Mesenchymal stem cell (in vitro differentiated cells and primary cell): ENCODE measurements around the gene CNN3.

Experiments
- DNase-seq: peaks from one replicate; pipeline ENCODE4 v3.0.0-alpha.2; 2013
- H2AFZ ChIP-seq: one replicate; pipeline ENCODE4 v1.6.1; 2013; ENCODE audit warnings: low read depth, mild to moderate bottlenecking, control low read depth, inconsistent platforms, low read length, moderate library complexity
- H2AK5ac ChIP-seq: 2 replicates; pipeline ENCODE4 v1.6.1; 2013; ENCODE audit warnings: low read length, moderate library complexity, mild to moderate bottlenecking, inconsistent platforms; ENCODE audit not compliant: severe bottlenecking
- H2BK120ac ChIP-seq: one replicate; pipeline ENCODE4 v1.6.1; 2013; ENCODE audit warnings: low read depth, mild to moderate bottlenecking, inconsistent platforms, low read length, moderate library complexity
- H2BK12ac ChIP-seq, 2 experiments: one replicate each; pipeline ENCODE4 v1.6.1; 2013; ENCODE audit warnings: inconsistent platforms in 2 of 2, low read length in 2 of 2, mild to moderate bottlenecking in 2 of 2, moderate library complexity in 2 of 2, control low read depth in 1 of 2
- H2BK15ac ChIP-seq: one replicate; pipeline ENCODE4 v1.6.1; 2013; ENCODE audit warnings: mild to moderate bottlenecking, low read depth, inconsistent platforms; ENCODE audit not compliant: poor library complexity, severe bottlenecking
- H2BK5ac ChIP-seq: 2 replicates; pipeline ENCODE4 v1.6.1; 2013; ENCODE audit warnings: low read depth, mild to moderate bottlenecking, low read length, control low read depth, inconsistent platforms; ENCODE audit not compliant: poor library complexity, severe bottlenecking
- H3K14ac ChIP-seq, 2 experiments: one replicate each; pipeline ENCODE4 v1.6.1; 2013; ENCODE audit warnings: inconsistent platforms in 2 of 2, low read length in 2 of 2, control low read depth in 1 of 2, mild to moderate bottlenecking in 1 of 2, moderate library complexity in 1 of 2
- H3K18ac ChIP-seq, 2 experiments: one replicate each; pipeline ENCODE4 v1.6.1; 2013; ENCODE audit warnings: inconsistent platforms in 2 of 2, low read length in 2 of 2, control low read depth in 1 of 2, low read depth in 1 of 2, mild to moderate bottlenecking in 1 of 2
- H3K23ac ChIP-seq, 2 experiments: one replicate each; pipeline ENCODE4 v1.6.1; 2013; ENCODE audit warnings: inconsistent platforms in 2 of 2, low read length in 2 of 2, mild to moderate bottlenecking in 2 of 2, moderate library complexity in 2 of 2, control low read depth in 1 of 2
- H3K27ac ChIP-seq: 2 replicates; pipeline ENCODE4 v1.5.1; 2013; ENCODE audit warnings: mild to moderate bottlenecking, moderate library complexity, low read length, control low read depth, inconsistent platforms; ENCODE audit not compliant: poor library complexity, severe bottlenecking
- H3K27me3 ChIP-seq, 2 experiments: 2 replicates each; pipeline versions ENCODE4 v1.6.1 to v1.7.0; 2013; ENCODE audit warnings: low read length in 2 of 2, mild to moderate bottlenecking in 2 of 2, moderate library complexity in 2 of 2, control low read depth in 1 of 2, inconsistent platforms in 1 of 2; ENCODE audit not compliant: control insufficient read depth in 1 of 2, insufficient read depth in 1 of 2
- H3K36me3 ChIP-seq, 2 experiments: 2 replicates each; pipeline versions ENCODE4 v1.6.1 to v1.7.0; 2013; ENCODE audit warnings: low read length in 2 of 2, control low read depth in 1 of 2, inconsistent platforms in 1 of 2, low read depth in 1 of 2, mild to moderate bottlenecking in 1 of 2; ENCODE audit not compliant: insufficient read depth in 2 of 2, control insufficient read depth in 1 of 2
- H3K4ac ChIP-seq, 2 experiments: one replicate each; pipeline ENCODE4 v1.6.1; 2013; ENCODE audit warnings: inconsistent platforms in 2 of 2, low read length in 2 of 2, mild to moderate bottlenecking in 2 of 2, moderate library complexity in 2 of 2, control low read depth in 1 of 2, low read depth in 1 of 2
- H3K4me1 ChIP-seq: 2 replicates; pipeline ENCODE4 v1.6.1; 2013; ENCODE audit warnings: low read depth, low read length, control low read depth; ENCODE audit not compliant: control insufficient read depth, insufficient read depth
- H3K4me2 ChIP-seq: 2 replicates; pipeline ENCODE4 v1.6.1; 2013; ENCODE audit warnings: low read length, mild to moderate bottlenecking, inconsistent platforms; ENCODE audit not compliant: poor library complexity, severe bottlenecking
- H3K4me3 ChIP-seq, 2 experiments: 2 replicates each; pipeline versions ENCODE4 v1.5.1 to v1.7.0; 2013; ENCODE audit warnings: low read length in 2 of 2, mild to moderate bottlenecking in 2 of 2, control low read depth in 1 of 2, low read depth in 1 of 2; ENCODE audit not compliant: insufficient read depth in 1 of 2
- H3K79me1 ChIP-seq: replicated peaks from 2 replicates; pipeline ENCODE4 v1.6.1; 2013; ENCODE audit warnings: mild to moderate bottlenecking, control low read depth, low read length, inconsistent platforms; ENCODE audit not compliant: poor library complexity, severe bottlenecking
- H3K9ac ChIP-seq: 2 replicates; pipeline ENCODE4 v1.7.0; 2013; ENCODE audit warnings: mild to moderate bottlenecking, low read length, moderate library complexity
- H3K9me3 ChIP-seq: 2 replicates; pipeline ENCODE4 v1.7.0; 2013; ENCODE audit warnings: mild to moderate bottlenecking, low read length; ENCODE audit not compliant: control insufficient read depth
- H4K8ac ChIP-seq: one replicate; pipeline ENCODE4 v1.6.1; 2013; ENCODE audit warnings: inconsistent platforms, mild to moderate bottlenecking, low read length, moderate library complexity
- H4K91ac ChIP-seq: one replicate; pipeline ENCODE4 v1.6.1; 2013; ENCODE audit warnings: mild to moderate bottlenecking, low read length, inconsistent platforms
- WGBS: methylation state at CpG from one replicate; pipeline ENCODE4 v1.1.7; 2013; ENCODE audit warnings: mixed read lengths; 5-methylcytosine and 5-hydroxymethylcytosine counted together

The CNN3 gene

DNA sequence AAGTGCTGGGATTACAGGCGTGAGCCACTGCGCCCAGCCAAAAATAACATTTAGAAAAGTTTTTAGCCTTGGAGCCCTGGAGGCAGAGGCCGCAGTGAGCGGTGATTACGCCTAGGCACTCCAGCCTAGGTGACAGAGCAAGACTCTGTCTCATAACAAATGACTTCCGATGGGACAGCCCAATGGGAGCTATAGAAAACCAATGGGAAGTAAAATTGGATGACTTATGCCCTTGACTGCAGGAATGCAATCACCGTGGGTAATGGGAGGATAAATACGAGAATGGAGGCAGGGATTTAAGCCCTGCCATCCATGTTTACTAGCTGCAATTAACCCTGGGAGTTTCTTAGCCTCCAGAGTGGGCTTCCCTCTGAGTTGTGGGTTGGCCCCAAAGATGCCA lies 37.0 kb upstream of the CNN3 start:
- WGBS = 83% methylated on average over 8 of the region's 8 CpGs
- H4K8ac ChIP-seq = no peak overlapping the region
- H4K91ac ChIP-seq = no peak overlapping the region

GRCh38 chr1:94962409-94963265 lies 35.7 kb upstream of the CNN3 start:
- Histone ChIP-seq H3K4ac (no peak overlapping the region), H4K91ac (no peak overlapping the region), H2BK120ac (no peak overlapping the region), H2BK12ac (no peak overlapping the region), H3K4me2 (no peak overlapping the region), H3K4me3 (peak overlapping the region in 1 of 2 experiments; percentile 75), H3K27me3 (no peaks in the 10 kb centered on the region), H2AK5ac (no peak overlapping the region), H2BK5ac (no peak overlapping the region), H3K9me3 (no peaks in the 10 kb centered on the region), H2AFZ (no peak overlapping the region), H4K8ac (peak overlapping the region; percentile 78), H3K9ac (peak overlapping the region; percentile 90), H3K14ac (no peak overlapping the region), H3K79me1 (no peaks in the 10 kb centered on the region), H3K23ac (no peak overlapping the region), H2BK15ac (no peak overlapping the region), H3K27ac (no peak overlapping the region), H3K36me3 (no peaks in the 10 kb centered on the region), H3K18ac (no peak overlapping the region), H3K4me1 (no peaks in the 10 kb centered on the region)
- DNase-seq = peak; percentile 62
- WGBS = 74% methylated on average over 9 of the region's 10 CpGs

More for the DNA sequence above, 37.0 kb upstream of the CNN3 start:
- Histone ChIP-seq H3K36me3 (no peaks in the 10 kb centered on the region), H3K4me2 (no peak overlapping the region), H3K27me3 (no peaks in the 10 kb centered on the region), H3K14ac (no peak overlapping the region), H2BK15ac (no peak overlapping the region), H3K79me1 (no peaks in the 10 kb centered on the region), H3K4me1 (no peaks in the 10 kb centered on the region), H2BK120ac (no peak overlapping the region), H3K4me3 (no peak overlapping the region), H2AK5ac (no peak overlapping the region), H3K27ac (no peak overlapping the region), H3K9ac (no peak overlapping the region), H3K18ac (no peak overlapping the region), H3K9me3 (no peaks in the 10 kb centered on the region), H2AFZ (no peak overlapping the region), H3K23ac (no peak overlapping the region), H2BK5ac (no peak overlapping the region), H3K4ac (no peak overlapping the region), H2BK12ac (no peak overlapping the region)
- no peak for DNase-seq

DNA sequence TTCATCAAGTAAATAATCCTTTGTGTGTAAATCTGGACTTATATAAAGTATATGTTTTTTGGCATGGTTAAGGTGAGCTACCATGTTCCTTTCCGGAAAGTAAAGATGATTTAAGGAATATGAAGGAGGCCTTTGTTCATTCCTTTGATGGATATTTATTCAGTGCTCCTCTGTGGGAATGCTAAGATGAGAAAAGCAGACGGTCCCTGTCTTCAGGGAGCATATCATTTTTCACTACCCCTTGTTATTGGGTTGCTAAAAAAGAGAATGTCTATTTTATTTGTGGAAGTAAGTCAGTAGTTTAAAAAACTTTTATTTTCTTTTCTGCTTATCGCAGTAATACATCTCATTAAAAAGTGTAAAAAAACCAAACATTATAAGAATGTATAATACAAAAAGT lies 35.1 kb upstream of the CNN3 start:
- no peaks in the 10 kb centered on the region for H3K36me3 ChIP-seq
- no peaks in the 10 kb centered on the region for H3K79me1 ChIP-seq
- no peak overlapping the region for H3K4me2 ChIP-seq
- peak overlapping the region; percentile 90 for H3K9ac ChIP-seq
- H3K18ac ChIP-seq = no peak overlapping the region
- H2AK5ac ChIP-seq = no peak overlapping the region
- no peaks in the 10 kb centered on the region for H3K27me3 ChIP-seq
- H2BK15ac ChIP-seq = no peak overlapping the region
- H4K91ac ChIP-seq = no peak overlapping the region
- no peaks in the 10 kb centered on the region for H3K9me3 ChIP-seq
- no peak overlapping the region for H3K4ac ChIP-seq
- no peak overlapping the region for H2BK12ac ChIP-seq
- no peak overlapping the region for H3K23ac ChIP-seq
- no peak overlapping the region for H4K8ac ChIP-seq
- no peak overlapping the region for H3K27ac ChIP-seq
- H3K4me3 ChIP-seq = no peak overlapping the region
- no peak overlapping the region for H2BK5ac ChIP-seq
- no peaks in the 10 kb centered on the region for H3K4me1 ChIP-seq
- no peak overlapping the region for H2BK120ac ChIP-seq
- no peak overlapping the region for H3K14ac ChIP-seq
- 90% methylated on average over 2 of the region's 3 CpGs for WGBS
- no peak for DNase-seq
- no peak overlapping the region for H2AFZ ChIP-seq

- Histone ChIP-seq H3K4me3 (no peak overlapping the region), H2BK15ac (no peak overlapping the region), H3K36me3 (no peaks in the 10 kb centered on the region), H3K79me1 (no peaks in the 10 kb centered on the region), H3K4me1 (no peaks in the 10 kb centered on the region), H3K9me3 (no peaks in the 10 kb centered on the region), H2AFZ (no peak overlapping the region), H3K4me2 (no peak overlapping the region), H2BK120ac (no peak overlapping the region), H3K4ac (no peak overlapping the region), H3K27ac (no peak overlapping the region), H3K23ac (no peak overlapping the region), H4K8ac (no peak overlapping the region), H3K27me3 (no peaks in the 10 kb centered on the region), H3K14ac (no peak overlapping the region), H4K91ac (no peak overlapping the region), H3K9ac (no peak overlapping the region), H3K18ac (no peak overlapping the region), H2BK5ac (no peak overlapping the region), H2BK12ac (no peak overlapping the region), H2AK5ac (no peak overlapping the region)
- no peak for DNase-seq
- 97% methylated on average over 4 of the region's 7 CpGs for WGBS
Observed at GRCh38 chr1:94961582-94961981, 34.7 kb upstream of the CNN3 start.
